ENCODE measurements around the gene ELL.

GRCh38 chr19:18467978-18468377, 53.9 kb downstream of the ELL start:
- TF ChIP-seq POLR2A (IDR thresholded peaks at IDR 0.05) (no peak), CTCF (IDR thresholded peaks at IDR 0.05 in 4 of 5, conservative IDR thresholded peaks at IDR 0.05 in 1 of 5) (no peak)
